ENCODE results near the gene ANXA5.

GRCh38 chr4:121706595-121707021 lies 9.8 kb upstream of the ANXA5 start:
- TF ChIP-seq CTCF (IDR thresholded peaks at IDR 0.05): no peak
- TF ChIP-seq POLR2AphosphoS5 (IDR thresholded peaks at IDR 0.05): no peak
- TF ChIP-seq EP300 (IDR thresholded peaks at IDR 0.05): no peak
